Esophagus squamous epithelium (tissue), 5 donors: ENCODE results near the gene PRKG1. TPM values are rescaled to one million over a fixed set of nuclear protein-coding genes. Genes with fewer than 3 reads are reported as not detected.

Experiments used
- DNase-seq: peaks from one replicate; lab custom pipeline; 2025; lab: John Stamatoyannopoulos, UW
- H3K27ac ChIP-seq, 4 donors: fragments of 200-600 bp; sonication (generic); one replicate each; pipeline ENCODE4 v1.5.1; 2016 to 2019; ENCODE audit warnings: mild to moderate bottlenecking in 1 of 4
- H3K27me3 ChIP-seq, 4 donors: fragments of 200-600 bp; sonication (generic); 1 replicate in 3 of 4; 2 replicates in 1 of 4; pipeline versions ENCODE4 v1.5.1 to v1.6.0; 2017 to 2021; ENCODE audit warnings: antibody characterized with exemption in 1 of 4
- H3K36me3 ChIP-seq, 3 donors: fragments of 200-600 bp; sonication (generic); one replicate each; pipeline ENCODE4 v1.5.1; 2016 to 2019
- H3K4me1 ChIP-seq, 3 donors: fragments of 200-600 bp; sonication (generic); one replicate each; pipeline ENCODE4 v1.5.1; 2017 to 2019
- H3K4me3 ChIP-seq, 4 donors: fragments of 200-600 bp; sonication (generic); 1 replicate in 3 of 4; 2 replicates in 1 of 4; pipeline ENCODE4 v1.5.1; 2016 to 2019; ENCODE audit warnings: mild to moderate bottlenecking in 2 of 4, moderate library complexity in 1 of 4
- H3K9me3 ChIP-seq, 3 donors: fragments of 200-600 bp; sonication (generic); one replicate each; pipeline ENCODE4 v1.5.1; 2016 to 2019
- CTCF ChIP-seq, 6 experiments: fragments of 450-650 bp in 4 of 6; fragments of 200-600 bp in 2 of 6; sonication (generic) in 2 of 6; IDR thresholded peaks; one replicate each; pipeline ENCODE4 v1.5.1; 2016 to 2019; ENCODE audit warnings: antibody characterized with exemption in 6 of 6, mild to moderate bottlenecking in 4 of 6, moderate library complexity in 4 of 6
- POLR2A ChIP-seq, 4 donors: fragments of 450-650 bp; IDR thresholded peaks; one replicate each; pipeline ENCODE4 v1.6.1; 2017; ENCODE audit warnings: antibody characterized with exemption in 4 of 4, mild to moderate bottlenecking in 4 of 4, moderate library complexity in 3 of 4
- WGBS, 2 donors: methylation state at CpG; one replicate each; pipeline ENCODE4 v1.1.5; 2018; 5-methylcytosine and 5-hydroxymethylcytosine counted together
- intact Hi-C: fragments of 100-400 bp; cut with DNase I; formaldehyde crosslinking; loops from one replicate; pipeline ENCODE4 v1.15.0; 2022
- total RNA-seq, 4 donors: library from RNA; depleted of rRNA; stranded (reverse); fragments of >200 nt; gene quantifications; one replicate each; pipeline ENCODE4 v1.1.0, GENCODE V29; 2016
- donor health status: DM: yes; HTN: yes; CAD: no.

PRKG1 gene
- total RNA-seq, 4 donors from 2014 or later: 2.0 to 10.9 (median 3.8) TPM

GRCh38 chr10:51117794-51118193, 43.5 kb downstream of the PRKG1 start:
- Histone ChIP-seq H3K9me3 (no peaks in the 10 kb centered on the region), H3K36me3 (no peaks in the 10 kb centered on the region), H3K4me1 (no peaks in the 10 kb centered on the region), H3K27ac (no peak overlapping the region), H3K4me3 (no peak overlapping the region), H3K27me3 (no peaks in the 10 kb centered on the region)
- TF ChIP-seq CTCF (IDR thresholded peaks at IDR 0.05) (no peak), POLR2A (IDR thresholded peaks at IDR 0.05) (no peak)
- 66 to 69% methylated on average over 1 of the region's 1 CpG for WGBS, 2 donors
- no peak for DNase-seq
- intact Hi-C loops: no loop called here

- TF ChIP-seq CTCF (IDR thresholded peaks at IDR 0.05): no peak
- TF ChIP-seq POLR2A (IDR thresholded peaks at IDR 0.05): no peak
- Histone ChIP-seq H3K4me3 (no peak overlapping the region), H3K27me3 (no peaks in the 10 kb centered on the region), H3K36me3 (no peaks in the 10 kb centered on the region), H3K4me1 (no peaks in the 10 kb centered on the region), H3K9me3 (no peaks in the 10 kb centered on the region), H3K27ac (no peak overlapping the region)
- DNase-seq: no peak
- WGBS, 2 donors: 76 to 85% methylated on average over 1 of the region's 1 CpG
- intact Hi-C loops: no loop called here
Observed at GRCh38 chr10:51119441-51119840, 45.2 kb downstream of the PRKG1 start.

GRCh38 chr10:51121861-51122260, 47.6 kb downstream of the PRKG1 start:
- Histone ChIP-seq H3K4me1 (peaks cover 0 to 7% (median 0%) of the 10 kb centered on the region in 3 donors), H3K4me3 (no peak overlapping the region), H3K27me3 (no peaks in the 10 kb centered on the region), H3K36me3 (no peaks in the 10 kb centered on the region), H3K9me3 (no peaks in the 10 kb centered on the region), H3K27ac (no peak overlapping the region)
- TF ChIP-seq POLR2A (IDR thresholded peaks at IDR 0.05): no peak
- no peak for TF ChIP-seq CTCF (IDR thresholded peaks at IDR 0.05)
- 88 to 93% methylated on average over 4 of the region's 4 CpGs for WGBS, 2 donors
- no peak for DNase-seq
- intact Hi-C loops: no loop called here

GRCh38 chr10:51124852-51125251, 50.6 kb downstream of the PRKG1 start:
- Histone ChIP-seq H3K4me1 (peaks cover 0 to 11% (median 3%) of the 10 kb centered on the region in 3 donors), H3K4me3 (no peak overlapping the region), H3K9me3 (no peaks in the 10 kb centered on the region), H3K36me3 (no peaks in the 10 kb centered on the region), H3K27ac (no peak overlapping the region), H3K27me3 (no peaks in the 10 kb centered on the region)
- WGBS, 2 donors: 67 to 75% methylated on average over 1 of the region's 1 CpG
- TF ChIP-seq CTCF (IDR thresholded peaks at IDR 0.05) (no peak), POLR2A (IDR thresholded peaks at IDR 0.05) (no peak)
- intact Hi-C loops: no loop called here
- DNase-seq: no peak

- Histone ChIP-seq H3K27me3 (no peaks in the 10 kb centered on the region), H3K36me3 (no peaks in the 10 kb centered on the region), H3K4me1 (peaks cover 0 to 15% (median 3%) of the 10 kb centered on the region in 3 donors), H3K9me3 (no peaks in the 10 kb centered on the region), H3K27ac (no peak overlapping the region), H3K4me3 (no peak overlapping the region)
- 94 to 95% methylated on average over 2 of the region's 2 CpGs for WGBS, 2 donors
- DNase-seq: no peak
- TF ChIP-seq CTCF (IDR thresholded peaks at IDR 0.05) (no peak), POLR2A (IDR thresholded peaks at IDR 0.05) (no peak)
- intact Hi-C loops: no loop called here
Observed at GRCh38 chr10:51125518-51125917, 51.2 kb downstream of the PRKG1 start.
